Thyroid gland (tissue), 4 donors: ENCODE data around the gene KRT81.

Experiments
- CTCF ChIP-seq, 6 experiments: fragments of 200-600 bp in 3 of 6; fragments of 450-650 bp in 3 of 6; sonication (generic) in 3 of 6; IDR thresholded peaks; one replicate each; pipeline ENCODE4 v1.5.1; 2016 to 2019; ENCODE audit warnings: antibody characterized with exemption in 6 of 6, mild to moderate bottlenecking in 2 of 6, inconsistent platforms in 1 of 6, moderate library complexity in 1 of 6
- POLR2A ChIP-seq, 2 donors: fragments of 450-650 bp; IDR thresholded peaks; one replicate each; pipeline ENCODE4 v1.6.1; 2017; ENCODE audit warnings: antibody characterized with exemption in 2 of 2, mild to moderate bottlenecking in 2 of 2, moderate library complexity in 1 of 2

- no peak for TF ChIP-seq CTCF (IDR thresholded peaks at IDR 0.05)
- no peak for TF ChIP-seq POLR2A (IDR thresholded peaks at IDR 0.05)
Measured at GRCh38 chr12:52332381-52332780, 41.0 kb upstream of the KRT81 start.
